Stimulated activated naive CD8-positive, alpha-beta T cell treated with anti-CD3 and anti-CD28 coated beads, Interleukin-15, Interleukin-2, amounts not matched to agents 100 U/mL and 50 U/mL, for 24 hours (primary cell): ENCODE measurements around the gene GCHFR.

ENCODE experiments used
- ATAC-seq: fragments of 150-1000 bp; cut with Tn5 transposase; one replicate; pipeline ENCODE4 v1.10.0; 2021
- DNase-seq: peaks from one replicate; pipeline ENCODE4 v3.0.0; 2021

The GCHFR gene

DNA sequence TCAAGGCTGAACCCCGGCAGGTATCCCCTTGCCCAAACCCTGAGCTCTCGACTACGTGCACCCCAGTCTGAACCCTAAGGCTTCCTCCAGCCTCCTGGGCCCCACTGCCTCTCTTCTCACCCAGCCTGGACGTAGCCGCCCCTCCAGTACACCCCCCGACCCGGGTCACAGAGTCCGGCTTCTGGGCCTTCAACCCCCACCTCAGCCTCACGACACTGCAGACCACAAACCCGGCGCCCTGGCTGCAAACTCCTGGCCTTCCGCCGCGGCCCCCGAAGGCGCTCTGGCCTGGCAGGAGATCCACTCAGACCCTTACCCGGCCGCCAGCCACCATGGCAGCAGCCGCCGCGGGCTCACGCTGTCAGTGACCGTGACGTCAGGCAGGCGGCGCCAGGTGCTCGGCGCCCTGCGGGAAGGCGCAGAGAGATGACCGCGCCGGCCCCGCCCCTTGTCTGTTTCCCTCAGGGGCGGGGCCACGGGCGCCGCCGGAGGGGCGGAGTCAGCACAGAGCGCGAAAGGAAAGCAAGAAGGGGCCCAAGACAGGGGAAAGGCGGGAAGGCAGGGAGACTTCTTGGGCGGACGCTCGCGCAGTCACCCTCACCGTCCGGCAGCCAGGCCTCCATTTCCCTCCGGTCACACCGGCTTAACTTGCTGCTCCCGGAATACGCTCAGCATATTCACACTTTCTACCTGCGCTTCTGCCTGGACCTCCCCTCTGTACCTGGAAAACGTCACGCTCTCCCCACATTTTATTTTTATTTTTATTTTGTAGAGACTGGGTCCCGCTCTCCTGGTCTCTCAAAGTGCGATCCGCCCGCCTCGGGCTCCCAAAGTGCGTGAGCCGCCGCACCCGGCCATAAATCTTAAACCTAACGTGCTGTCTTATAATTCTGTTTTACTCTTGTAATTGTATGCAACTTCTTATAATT is 8.7 kb upstream of the GCHFR start, which contains the start of gene RMDN3:
Gene RMDN3 (minus strand): TSS at position 372 of the 929 bp plus-strand sequence. CDS start 471 bp downstream, outside the sequence.
- peak; percentile 96 for DNase-seq
- peak; percentile 94 for ATAC-seq

DNA sequence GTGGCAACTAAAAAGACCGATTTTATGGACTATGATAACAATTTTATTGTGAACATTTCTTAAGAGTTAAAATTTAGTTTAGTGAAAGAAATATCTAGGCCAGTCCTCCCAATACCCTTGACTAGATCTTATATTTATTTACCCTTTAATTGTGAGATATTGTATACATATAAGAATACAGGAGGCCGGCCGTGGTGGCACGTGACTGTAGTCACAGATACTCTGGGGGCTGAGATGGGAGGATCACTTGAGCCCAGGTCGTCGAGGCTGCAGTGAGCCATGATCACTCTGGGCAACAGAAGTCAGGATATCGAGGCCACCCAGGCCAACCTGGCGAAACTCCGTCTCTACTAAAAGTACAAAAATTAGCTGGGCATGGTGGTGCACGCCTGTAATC is 8.1 kb upstream of the GCHFR start:
- DNase-seq, result peak; percentile 39
- ATAC-seq, result no peak

DNA sequence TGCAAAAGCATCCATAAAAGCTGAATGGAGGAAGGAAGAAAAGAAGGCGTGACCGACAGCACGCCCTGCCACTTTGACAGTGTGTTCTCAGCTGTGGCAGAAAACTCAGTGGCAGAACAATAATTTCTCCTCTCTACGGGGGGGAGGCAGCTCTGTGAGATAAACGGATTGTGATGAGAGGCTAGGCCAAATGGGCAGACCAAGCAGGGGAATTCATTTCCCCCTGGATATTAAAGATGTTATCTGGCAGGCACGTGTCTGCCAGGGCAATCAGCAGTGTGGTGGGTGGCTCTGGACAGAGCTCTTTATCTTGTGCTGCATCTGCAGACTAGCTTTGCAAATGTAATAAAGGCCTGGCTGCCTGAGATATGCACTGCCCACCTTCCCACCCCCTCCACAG is 6.9 kb upstream of the GCHFR start:
- DNase-seq, result no peak
- no peak for ATAC-seq

DNA sequence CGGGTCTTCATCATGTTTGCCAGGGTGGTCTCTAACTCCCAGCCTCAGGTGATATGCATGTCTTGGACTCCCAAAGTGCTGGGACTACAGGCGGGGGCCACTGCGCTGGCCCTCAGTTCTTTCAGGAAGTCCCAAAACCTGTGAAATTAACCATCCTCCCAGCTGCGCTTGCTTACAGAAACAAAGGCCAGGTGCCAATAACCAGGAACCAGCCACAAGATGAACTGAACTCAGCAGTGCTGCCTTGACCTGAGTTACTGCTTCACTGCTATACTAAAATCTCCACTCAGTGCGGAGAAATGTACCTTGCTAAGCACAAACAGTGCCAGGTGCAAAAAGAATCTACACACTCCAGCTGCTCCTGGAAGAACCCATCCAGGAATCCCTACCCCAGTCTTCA is 3.9 kb upstream of the GCHFR start:
- DNase-seq, result no peak

DNA sequence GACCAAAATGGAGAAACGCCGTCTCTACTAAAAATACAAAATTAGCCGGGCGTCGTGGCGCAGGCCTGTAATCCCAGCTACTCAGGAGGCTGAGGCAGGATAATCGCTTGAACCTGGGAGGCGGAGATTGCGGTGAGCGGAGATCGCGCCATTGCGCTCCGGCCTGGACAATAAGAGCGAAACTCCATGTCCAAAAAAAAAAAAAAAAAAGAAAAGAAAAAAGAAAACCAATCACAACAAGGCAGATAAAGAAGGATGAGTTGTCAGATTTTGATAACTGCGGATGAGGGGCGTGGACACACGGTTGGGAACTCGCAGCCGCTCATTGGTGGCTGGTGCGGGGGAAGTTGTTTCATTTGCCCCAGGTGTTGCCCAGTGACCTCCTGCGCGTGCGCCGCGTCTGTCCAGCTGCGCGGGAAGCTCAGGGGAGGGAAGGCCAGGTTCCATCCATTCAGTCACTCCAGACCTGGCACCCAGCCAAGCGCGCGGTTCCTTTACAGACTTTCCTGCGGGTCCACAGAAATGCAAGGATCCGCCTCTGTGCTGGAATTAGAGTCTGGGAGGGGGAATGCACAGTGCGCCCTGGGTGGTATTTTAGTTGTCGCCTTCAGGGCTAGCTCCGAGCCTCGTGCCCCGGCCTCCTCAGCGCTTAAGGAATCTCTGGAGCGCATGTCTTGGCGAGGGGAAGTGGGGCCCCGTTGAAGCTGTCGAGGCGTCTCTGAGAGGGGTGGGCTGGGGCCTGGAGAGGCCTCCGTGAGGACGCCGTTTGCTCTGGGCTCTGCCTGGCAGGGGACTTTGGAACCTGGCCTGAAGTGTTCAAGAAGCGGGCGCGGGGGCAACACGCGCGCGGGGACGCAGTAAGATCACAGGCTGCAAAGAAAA is 708 bp upstream of the GCHFR start:
- peak; percentile 46 for DNase-seq
- ATAC-seq, result no peak

More for the DNA sequence above, 3.9 kb upstream of the GCHFR start:
- ATAC-seq, result no peak

DNA sequence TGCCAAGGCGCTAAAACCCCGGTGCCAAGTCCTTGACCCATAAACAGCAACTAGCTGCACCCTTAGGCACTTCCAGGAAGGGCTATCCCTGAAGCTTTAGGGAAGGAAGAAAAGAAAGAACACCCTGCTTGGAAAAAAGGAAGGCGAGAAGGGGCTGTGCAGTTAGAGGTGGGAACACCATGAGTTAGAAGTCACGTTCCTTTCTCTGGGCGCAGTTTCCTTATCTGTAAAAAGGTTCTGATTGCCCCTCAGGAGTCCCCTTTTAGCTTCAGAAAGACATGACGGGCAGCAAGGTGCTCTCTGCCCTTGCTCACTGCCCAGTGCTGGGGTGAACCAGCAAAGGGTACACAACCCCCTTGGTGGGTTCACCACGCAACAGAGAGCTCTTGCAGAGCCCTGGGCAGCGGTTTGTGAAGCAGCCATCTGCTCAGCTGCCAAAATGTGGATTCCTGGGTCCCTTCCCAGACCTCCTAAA is 798 bp downstream of the GCHFR start:
- ATAC-seq, result no peak
- no peak for DNase-seq

DNA sequence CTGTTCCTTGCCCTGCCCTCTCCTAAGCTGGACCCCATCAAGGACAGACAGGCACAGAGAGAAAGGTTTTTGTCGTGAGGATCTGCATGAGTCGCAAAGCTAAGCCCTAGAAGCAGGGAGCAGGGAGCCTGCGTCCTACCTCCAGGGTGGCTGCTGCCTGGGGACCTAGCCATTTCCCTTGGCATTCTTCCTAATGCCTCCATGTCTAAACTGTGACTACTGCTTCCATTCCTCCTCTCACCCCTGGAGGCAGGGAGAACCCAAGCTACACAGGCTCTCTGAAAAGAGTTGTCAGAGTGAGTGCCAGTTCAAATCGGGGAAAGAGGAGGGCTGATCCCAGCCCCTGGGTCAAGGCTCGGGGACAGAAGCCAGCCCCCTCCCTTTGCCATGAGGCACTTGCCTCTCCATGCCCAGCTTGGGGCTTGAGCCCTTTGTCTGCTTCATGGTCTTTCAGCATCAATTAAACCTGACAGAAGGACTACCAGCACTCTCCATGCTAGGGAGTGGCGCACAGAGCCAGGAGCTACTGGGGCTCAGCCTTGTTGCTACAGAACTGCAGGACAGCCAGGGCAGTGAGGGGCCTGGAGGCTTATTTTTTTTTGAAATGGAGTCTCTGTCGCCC is 2.4 kb downstream of the GCHFR start:
- DNase-seq, result no peak
- no peak for ATAC-seq

DNA sequence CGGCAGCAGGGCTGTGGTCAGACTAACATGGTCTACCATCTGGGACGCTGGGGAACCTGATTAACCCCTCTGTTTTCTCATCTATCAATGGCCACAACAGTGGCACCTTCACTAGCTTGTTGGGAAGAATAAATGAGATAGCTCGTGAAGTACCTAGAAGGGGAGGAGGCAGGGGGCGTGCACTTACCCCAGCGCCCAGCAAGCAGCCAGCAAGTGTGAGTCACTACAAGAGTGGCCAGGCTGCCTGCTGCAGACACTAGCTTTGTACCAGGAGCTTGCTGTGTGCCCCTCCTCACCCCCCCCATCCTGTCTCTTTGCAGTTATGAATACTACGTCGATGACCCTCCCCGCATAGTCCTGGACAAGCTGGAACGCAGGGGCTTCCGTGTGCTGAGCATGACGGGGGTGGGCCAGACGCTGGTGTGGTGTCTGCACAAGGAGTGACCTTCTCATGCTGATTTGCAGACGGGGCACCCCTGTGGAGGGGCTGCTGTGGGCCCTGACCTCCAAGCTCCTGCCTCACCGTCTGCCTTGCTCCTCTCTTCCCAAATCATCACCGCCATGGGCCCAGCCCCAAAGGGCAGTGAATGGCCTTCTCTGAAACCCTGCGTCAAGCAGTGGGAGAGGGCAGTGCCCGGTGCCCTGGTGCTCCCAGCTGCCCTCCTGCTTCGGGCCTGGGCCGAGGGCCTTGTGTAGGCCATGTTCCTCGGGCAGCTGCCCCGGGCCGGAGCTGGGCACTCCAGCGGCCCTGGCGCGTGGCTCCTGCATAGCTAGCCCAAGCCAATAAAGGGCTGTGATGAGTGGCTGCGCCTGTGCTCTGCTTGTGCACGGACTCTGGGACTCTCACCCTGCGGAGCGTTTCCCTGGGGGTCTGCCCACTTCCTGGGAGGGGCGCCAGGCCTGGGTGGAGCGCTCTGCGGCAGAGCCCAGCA is 3.3 kb downstream of the GCHFR start:
- no peak for ATAC-seq
- no peak for DNase-seq

DNA sequence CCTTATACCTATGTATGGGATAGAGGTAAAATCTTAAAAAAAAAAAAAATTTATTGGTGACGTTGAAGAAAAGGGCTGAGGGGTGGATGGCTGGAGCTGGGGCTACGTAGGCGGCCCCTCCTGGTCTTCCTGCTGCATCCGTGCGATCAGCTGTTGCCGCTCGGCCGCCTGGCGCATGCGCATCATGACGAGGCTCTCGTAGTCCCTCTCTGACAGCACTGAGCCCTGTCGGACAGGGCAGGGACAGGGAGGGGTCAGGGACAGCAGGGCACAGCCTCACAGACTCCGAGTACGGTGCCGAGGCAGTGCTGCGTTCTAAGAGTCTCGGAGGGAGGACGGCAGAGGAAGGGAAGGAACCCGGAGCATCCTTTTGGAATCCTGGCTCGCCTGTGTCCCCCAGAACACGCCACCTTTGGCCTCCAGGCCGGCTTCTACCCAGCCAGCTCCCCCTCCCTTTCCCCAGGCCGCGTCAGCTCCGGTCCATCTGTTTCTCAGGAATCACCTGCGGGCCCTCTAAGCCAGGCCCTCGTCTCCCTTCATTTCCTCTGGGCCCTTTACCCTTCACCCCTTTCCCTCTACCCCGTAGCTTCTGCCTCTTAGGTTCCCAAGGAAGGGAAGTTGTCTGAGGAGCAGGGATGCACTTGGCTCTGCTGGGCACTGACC is 4.1 kb downstream of the GCHFR start:
- DNase-seq, result no peak
- no peak for ATAC-seq

DNA sequence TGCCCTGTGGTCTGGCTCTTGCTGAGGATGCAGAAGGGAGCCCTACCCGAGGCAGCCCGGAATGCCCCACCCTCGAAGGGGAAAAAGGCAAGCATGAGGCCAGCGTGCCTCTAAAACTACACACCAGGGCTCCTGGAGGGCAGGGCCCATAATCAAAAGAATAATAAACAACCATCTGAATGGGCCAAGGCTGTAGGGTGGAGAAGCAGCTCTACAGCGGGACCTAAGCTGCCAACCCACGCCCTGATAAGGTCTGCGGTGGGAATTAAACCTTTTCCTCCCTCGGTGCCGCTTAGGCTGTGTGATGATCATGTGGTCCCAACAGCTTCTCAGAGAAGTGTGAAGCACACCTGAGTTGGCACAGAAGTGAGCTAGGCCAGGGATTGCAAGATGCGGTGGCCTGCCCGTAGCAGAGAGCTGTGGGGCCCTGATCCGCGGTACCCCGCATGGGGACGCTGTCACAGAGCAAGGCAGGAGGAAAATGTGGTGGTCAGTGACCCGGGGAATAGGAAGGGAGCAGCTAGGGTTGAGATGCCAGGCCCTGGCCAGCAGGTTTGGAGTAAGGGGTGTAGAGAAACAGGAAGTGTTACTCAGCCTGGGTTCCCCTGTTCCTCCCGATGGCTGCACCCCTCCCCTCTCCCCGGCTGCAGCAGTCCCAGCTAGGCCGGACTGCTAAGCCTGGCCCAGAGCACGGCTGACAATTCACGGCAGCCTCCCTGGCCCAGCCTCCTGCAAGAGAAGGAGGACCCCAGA is 4.8 kb downstream of the GCHFR start:
- peak; percentile 33 for DNase-seq
- no peak for ATAC-seq

DNA sequence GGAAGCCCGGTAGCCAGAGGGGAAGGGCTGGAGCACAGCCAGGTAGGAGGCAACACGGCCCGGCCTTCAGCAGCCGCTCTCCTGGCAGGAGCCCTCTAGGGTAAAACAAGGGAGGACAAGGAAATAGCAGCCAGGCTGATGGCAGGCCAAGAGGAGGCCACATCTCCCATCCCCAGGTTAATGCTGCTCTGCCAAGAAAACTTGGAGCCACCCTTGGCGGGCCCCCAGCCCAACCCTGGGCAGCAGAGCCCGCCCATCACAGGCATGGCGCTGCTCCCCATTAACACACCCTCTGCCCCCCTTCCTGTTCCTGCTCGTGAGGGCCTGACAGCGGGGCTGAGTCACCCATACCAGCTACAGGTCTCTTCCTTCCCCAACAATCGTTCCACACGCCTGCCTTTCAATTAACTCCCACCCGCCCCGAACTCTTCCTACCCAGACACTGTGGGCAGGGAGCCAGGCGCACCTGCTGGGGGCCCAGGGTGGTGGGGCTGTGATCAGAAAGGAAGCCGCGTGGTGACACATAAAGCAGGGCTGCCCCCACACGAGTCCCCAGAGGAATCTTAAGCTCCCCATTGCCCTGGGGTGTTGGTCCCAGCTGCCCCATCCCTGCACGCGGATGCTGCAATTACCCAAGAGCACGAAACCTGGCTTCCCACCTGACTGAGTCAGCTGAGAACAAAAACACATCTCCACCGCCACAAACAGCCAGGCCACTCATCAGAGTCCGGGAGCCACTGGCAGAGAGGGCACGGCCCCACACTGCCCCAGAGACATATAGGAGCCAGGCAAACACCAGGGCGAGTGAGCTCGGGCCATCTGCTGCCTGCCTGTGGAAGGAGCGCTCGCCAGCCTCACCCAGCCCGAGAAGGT is 5.6 kb downstream of the GCHFR start, which contains the start of gene C15orf62:
Gene C15orf62 (plus strand): TSS at position 707 of the 873 bp plus-strand sequence. CDS start 516 bp downstream, outside the sequence.
- ATAC-seq (peak; percentile 76), DNase-seq (peak; percentile 79)

DNA sequence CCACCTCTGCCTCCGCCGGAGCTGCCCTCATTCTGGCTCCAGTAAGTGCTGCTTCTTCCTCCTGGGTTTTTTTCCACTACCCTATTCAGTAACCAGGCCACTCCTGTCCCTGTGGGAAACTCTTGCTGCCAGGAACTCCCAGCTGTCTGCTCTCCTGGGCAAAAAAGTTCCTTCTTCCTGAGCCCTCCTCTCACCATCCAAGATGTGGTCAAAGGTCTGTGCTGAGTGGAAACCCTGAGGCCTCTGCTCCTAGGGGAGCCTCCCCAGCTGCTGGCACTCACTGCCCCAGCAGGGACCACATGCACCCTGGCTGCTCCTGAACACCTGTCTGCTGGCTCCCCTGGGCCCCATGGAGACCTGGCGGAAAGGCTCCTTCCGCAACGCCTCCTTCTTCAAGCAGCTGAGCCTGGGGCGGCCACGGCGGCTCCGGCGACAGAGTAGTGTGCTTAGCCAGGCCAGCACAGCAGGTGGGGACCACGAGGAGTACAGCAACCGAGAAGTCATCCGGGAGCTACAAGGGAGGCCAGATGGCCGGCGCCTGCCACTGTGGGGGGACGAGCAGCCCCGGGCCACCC is 6.4 kb downstream of the GCHFR start:
- ATAC-seq (no peak), DNase-seq (no peak)

DNA sequence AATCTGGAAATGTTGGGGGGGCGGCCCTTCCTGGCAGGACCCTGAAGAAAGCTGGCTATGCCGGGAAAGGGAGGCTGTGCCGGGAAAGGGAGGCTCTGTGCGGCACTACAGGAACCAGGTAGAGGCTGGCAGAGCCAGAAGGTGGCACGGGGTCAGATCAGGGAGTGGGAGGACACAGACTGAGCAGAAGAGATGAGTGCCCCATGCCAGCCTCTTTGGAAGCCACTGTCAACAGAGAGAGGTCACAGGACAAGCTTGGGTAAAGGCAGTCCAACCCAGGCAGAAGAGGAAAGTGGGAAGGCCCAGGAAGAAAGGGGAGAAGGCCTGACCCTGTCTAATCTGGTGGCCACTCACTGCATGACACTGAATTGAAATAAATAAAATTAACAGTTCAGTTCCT is 7.4 kb downstream of the GCHFR start:
- DNase-seq, result no peak
- ATAC-seq, result no peak

DNA sequence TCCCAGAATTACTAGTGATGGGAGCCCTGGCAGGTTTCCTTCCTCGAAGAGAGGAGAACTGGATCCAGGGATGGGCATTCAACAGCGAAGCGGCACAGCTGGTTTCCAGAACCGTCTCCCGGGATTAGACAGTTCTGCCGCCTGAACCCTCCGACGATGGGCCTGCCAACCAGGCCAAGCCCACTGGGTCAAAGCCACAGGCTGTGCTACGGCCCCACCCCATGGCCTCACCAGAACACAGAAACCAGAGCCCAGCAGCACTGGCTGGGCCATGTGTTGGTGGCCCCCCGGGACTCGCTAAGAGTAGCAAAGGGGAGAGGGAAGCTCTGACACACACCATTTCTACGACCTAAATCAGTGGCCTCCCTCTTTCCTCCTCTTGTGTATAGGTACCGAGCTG is 8.1 kb downstream of the GCHFR start:
- DNase-seq (no peak), ATAC-seq (no peak)

DNA sequence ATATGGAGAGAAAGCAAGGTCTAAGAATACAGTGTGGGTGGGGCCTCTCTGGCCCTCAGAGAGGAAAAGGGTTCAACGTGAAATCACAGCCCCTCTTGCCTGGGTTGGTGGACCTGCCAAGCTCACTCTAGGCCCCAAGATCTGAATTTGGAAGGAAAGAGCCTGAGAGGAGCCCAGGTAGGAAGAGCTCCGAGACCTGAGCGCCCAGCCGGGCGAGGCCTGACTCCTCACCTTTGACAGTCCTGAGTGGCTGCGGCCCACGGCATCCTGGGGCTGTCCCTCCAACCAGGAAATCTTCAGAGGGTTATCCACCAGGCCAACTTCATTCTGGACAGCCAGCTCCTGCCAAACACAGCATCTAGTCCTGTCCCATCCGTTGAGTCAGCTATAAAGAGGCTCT is 9.6 kb downstream of the GCHFR start:
- ATAC-seq (no peak), DNase-seq (no peak)

DNA sequence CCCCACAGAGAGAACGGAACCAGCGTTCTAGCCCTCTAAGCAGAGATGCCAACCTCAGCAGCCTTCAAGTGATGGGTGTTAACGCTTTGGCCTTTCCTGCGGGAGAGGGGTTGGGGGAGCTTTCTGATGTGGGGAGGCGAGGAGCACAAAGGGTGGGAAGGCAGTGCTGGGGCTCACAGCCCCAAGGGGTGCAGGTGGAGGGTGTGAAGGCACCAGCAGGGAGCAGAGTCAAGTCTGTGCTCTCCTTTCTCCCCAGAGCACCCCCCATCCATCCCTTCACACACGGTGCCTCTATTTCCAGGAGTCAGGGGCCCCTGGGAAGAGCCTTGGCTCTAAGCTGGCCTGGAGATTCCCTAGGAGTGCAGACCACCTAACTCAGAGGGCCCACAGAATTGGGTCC is 10.0 kb downstream of the GCHFR start:
- ATAC-seq (no peak), DNase-seq (no peak)

DNA sequence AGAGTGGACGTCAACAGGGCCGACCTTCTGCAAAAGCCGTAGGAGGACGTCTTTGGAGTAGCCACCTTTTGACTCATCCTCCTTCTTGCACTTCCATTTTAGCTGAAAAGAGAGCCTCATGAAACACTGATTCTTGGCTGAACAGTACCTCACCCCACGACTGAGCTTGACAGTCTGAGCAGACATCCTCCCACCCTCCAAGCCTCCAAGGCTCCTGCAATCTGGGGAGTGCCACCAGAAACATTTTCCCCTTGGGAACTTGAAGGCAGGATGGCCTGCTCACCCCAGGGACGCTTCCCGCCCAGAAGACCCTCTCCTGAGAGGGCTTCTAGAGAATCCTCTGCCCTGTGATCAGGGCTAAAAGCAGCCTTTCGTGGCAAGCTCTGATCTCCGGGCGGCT is 11.1 kb downstream of the GCHFR start:
- DNase-seq (no peak), ATAC-seq (no peak)

DNA sequence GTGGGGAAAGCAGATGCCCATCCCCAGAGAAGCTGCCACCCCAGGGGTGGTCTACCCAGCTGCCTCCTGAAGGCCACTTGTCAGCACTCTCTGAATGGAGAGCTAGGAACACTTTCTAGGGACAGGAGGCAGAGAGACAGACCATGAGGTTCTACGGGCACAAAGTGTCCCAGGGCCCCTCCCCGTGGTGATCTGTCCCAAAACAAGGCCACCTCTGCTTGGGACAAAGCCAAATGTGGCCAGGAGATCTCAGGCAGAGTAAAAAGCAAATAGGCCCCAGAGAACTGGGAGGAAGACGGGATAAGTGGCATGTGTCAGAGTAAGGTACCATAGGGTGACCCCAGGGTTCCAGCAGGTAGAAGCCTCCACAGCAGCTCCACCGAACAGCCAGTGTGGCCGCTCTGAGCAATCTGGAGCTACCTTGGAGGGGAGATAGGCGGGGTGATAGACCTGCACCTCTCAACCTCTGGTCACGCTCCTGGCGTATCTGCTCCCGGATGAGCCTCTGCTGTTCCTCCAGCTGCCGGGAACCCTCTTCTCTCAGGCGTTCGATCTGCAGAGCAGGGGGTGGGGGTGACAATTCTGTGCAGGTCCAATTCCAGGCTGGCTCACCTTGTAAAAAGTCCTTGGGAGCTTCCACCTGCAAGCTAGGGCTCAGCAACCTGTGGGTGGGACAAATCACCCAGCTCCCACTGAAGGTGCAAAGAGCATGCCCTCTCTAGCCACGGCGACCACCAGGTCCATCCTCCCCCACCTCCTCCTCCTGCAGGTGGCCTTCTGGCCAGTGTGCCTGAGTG is 12.1 kb downstream of the GCHFR start:
- ATAC-seq, result no peak
- no peak for DNase-seq
